HG03139 (cell line): ENCODE results near the gene MALT1.
"Not testable (repeated sequence)": the region's sequence is repeated elsewhere in the genome, so short reads cannot be mapped to it uniquely, and the experiment has no call there.

Experiments used
- ATAC-seq: cut with Tn5 transposase; IDR thresholded peaks from one replicate; pipeline ENCODE4 v1.9.1; 2021; ENCODE audit not compliant: unreplicated experiment

Gene MALT1

DNA sequence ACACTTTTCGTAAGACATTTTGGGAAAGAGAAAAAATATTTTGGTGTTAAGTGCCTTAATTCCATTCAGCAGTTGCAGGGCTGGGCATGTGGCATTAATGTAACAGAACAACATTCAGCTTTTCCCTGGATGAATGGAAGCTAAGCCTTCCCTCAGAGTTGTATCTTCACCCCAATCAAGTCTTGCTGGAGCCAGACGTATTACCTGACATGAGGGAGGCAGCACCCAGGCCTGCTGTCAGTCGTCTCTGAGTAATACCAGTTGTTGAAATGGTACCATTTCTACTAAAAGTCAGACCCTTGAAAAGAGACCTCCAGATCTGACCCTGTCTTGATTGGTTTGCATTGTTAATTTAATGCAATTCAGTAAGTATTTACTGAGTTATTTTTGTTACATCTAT lies 57.5 kb downstream of the MALT1 start:
- ATAC-seq, result no peak

- ATAC-seq, result no peak
Measured at GRCh38 chr18:58730618-58731017, 59.4 kb downstream of the MALT1 start.

DNA sequence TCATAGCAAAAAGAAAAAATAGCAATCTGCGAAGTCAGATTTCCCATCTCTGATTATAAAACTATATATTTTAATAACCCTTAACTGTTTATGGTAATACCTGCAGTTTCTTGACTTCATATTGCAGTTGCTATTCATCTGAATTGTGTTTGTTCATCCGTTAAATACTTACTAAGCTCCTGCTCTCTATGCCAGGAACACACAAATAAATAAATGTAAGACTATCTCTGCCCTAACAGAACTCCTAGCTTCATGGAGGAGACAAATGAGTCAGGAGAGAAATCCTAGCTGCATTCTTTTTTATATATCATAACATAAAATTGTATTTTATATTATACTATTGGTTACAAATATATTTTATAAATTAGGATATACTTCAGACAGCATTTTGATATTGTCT lies 61.2 kb downstream of the MALT1 start:
- ATAC-seq, result no peak

DNA sequence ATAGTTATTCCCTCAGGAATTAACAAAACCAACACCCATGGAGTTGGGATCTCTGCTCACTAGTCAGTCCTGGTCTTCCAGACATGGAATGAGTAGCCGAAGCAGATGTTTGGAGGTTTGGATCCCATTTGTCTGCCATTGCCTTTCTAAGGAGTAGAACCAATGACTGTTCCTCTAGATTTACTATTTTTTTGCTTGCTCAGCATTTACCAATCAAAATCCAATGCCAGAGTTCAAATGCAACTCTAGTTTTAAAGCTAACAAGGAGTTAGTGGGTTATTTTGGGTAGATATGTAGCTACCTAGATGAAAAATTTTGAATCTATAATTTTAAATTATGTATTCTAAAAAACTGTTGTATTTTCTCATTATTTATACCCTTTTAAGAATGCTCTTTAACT lies 62.6 kb downstream of the MALT1 start:
- no peak for ATAC-seq

DNA sequence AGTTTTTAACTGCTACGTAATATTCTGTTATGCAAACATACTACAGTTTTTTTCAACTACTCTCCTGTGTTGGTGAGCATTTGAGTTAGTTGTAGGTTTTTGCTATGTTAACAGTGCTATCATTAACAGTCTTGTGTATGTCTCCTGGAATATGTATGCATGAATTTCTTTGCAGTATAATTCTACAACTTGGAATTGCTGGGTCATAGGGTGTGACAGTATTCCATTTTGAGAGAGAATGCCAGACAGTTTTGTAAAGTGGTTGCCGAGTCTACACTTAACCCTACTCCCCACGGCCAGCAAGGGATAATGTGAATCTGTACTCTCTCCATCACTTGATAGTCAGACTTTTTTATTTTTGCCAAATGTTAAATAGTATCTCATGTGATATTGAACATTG lies 67.1 kb downstream of the MALT1 start:
- no peak for ATAC-seq

GRCh38 chr18:58745914-58746313 lies 74.6 kb downstream of the MALT1 start:
- ATAC-seq, result no peak

DNA sequence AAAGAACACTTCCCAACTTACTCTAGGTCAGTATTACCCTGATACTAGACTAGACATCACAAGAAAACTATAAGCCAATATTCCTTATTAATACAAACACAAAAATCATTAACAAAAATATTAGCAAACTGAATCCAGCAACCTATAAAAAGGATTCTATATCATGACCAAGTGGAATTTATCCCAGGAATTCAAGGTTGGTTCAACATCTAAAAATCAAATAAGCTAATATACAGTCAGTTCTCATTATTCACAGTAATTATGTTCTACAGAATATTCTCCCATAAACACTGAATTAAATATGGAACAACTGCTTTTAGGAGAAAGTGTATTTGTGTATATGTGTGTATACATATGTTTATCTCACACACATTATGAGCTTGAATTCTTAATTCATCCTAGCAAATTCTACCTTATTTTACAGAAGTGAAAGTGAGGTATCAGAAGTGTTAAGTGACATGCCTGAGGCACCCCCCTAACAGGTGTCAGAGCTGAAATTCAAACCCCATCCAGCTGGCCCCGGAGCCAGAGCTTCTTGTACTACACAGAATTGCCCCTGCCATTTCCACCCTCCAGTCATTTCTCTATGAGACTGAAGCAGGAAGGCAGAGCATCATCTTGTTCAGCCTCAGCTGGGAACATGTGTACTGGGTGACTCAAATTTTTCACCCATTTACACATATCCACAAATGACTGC lies 77.8 kb downstream of the MALT1 start:
- no peak for ATAC-seq

DNA sequence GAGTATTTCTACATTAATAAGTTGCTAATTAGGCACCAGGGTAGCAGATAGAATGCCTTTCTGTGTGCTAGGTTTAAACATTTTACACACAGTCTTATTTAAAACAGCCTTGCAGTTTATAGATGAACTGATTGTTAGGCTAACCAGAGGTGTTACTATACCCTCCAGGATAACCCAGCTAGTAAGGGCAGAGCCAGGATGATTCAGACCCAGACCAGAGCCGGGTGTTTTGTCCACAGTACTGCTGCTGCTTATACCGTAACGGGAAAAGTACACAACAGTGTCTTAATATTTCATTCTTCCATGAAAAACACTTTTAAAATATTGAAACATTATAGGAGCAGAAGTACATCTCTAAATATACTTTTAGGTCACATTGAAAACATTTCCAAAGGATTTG lies 82.7 kb downstream of the MALT1 start:
- no peak for ATAC-seq

DNA sequence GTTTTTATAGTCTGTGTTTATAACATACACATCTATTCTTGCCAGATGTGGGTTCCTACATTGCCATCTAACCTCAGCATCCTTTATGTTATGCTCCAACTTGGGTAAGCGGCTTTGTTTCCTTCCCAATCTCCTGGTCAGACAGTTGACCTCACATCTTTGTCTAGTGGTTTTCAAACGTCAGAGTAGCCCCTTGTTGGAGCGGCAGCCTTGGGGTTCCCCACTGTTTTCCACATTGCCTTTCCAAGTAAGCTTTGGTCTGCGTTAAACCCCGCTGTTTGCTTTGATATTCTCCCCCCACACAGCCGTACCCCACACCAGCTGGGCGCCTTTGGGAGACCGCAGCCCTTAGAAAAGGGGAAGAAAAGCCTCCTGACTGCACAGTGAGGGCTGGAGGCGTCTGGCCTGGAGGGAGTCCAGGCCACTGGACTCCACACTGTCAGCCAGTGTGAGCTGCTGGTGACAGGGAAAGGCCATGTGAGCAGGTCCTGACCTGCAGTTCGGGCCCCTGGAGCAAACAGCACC lies 83.3 kb downstream of the MALT1 start:
- no peak for ATAC-seq

GRCh38 chr18:58755304-58756010 lies 84.2 kb downstream of the MALT1 start:
- ATAC-seq, result no peak

DNA sequence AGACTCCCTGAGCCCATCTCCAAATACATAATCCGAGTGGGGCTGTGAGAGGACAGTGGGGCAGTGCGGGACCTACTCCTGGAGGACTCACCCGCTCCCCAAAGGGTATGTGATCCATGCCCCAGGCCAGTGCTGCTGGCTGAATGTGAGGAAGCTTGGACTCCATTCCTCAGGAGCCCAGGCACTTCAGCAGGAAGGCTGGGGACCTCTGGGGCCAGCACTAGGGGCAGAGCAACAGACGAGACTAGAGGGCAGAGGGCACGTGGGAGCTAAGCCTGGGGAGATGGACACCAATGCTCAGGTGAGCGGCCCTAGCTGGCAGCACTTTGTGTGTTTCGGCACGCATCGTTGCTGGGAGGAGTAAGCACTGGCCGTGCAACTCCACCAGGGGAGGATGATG lies 84.9 kb downstream of the MALT1 start:
- ATAC-seq, result no peak

- no peak for ATAC-seq
Measured at GRCh38 chr18:58756596-58757240, 85.5 kb downstream of the MALT1 start.

- not testable (repeated sequence) for ATAC-seq
Measured at GRCh38 chr18:58757351-58757750, 86.1 kb downstream of the MALT1 start.

GRCh38 chr18:58758046-58758445 lies 86.8 kb downstream of the MALT1 start:
- no peak for ATAC-seq

DNA sequence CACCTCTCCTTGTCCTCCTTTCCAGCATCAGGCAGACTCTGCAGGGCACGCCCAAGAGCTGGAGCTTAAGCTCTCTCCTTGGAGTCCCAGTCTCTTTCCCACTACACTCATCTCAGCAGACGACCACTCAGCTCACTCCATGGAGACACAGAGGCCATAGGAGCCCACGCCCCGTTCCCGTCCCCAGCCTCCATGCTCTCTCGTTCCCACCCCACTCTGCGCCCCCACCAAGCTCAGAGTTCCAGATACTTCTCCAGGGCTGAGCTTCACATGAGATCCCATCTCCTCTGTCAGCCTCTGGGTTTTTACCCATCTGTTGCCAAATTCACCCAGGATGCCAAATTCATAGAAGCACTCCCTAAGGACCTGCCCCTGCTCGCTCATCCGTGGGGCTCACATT lies 87.3 kb downstream of the MALT1 start:
- no peak for ATAC-seq

GRCh38 chr18:58761241-58761969 lies 90.1 kb downstream of the MALT1 start:
- ATAC-seq, result no peak

DNA sequence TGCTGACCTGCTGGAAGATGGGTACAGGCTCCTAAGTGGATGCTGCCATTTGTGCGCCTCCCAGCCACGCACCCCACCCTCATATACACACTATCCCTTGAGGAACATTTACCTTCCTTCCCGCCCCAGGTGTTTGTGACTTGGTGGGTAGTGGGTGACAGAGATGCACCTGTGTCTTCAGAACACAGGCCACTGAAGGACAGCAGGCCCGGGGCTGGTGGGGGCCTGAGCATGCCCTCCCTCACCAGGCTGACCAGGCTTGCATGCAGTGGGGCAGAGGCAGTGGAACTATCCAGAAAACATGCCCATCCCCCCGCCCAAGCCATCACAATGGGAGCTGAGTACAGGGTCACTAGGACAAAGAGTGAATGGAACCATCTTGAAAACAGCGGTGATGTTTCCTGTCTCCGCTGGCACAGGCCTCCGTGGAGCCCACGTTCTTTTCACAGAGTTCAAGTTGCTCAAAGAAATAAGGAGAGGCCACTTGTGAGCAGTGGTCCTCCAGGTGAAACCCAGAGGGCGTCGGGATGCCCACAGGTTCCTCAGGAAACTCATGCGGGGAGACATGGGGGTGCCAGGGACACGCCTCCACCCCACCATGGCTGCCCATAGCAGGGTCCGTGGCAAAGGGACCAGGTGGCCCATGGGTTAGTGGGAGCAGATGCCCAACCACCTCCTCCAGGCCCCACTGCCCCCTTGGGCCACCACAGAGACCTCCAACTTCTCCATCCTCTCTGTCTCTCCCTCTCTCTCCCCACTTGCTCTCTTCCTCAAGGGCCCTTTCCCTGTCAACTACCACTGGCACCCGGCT lies 90.9 kb downstream of the MALT1 start:
- ATAC-seq, result no peak

GRCh38 chr18:58762781-58763171 lies 91.5 kb downstream of the MALT1 start:
- no peak for ATAC-seq

DNA sequence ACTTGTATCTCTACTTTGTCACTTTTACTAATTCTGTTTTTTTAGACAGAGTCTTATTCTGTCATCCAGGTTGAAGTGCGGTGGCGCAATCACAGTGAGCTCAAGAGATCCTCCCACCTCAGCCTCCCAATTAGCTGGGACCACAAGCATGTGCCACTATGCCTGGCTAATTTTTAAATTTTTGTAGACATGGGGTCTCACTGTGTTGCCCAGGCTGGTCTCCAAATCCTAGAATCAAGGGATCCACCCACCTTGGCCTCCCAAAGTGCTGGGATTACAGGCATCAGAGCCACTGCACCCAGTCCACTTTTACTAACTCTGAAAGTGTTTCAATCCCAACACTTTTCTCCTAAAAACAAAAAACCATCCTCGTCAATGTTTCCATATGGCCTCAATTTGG lies 94.9 kb downstream of the MALT1 start:
- ATAC-seq, result no peak

DNA sequence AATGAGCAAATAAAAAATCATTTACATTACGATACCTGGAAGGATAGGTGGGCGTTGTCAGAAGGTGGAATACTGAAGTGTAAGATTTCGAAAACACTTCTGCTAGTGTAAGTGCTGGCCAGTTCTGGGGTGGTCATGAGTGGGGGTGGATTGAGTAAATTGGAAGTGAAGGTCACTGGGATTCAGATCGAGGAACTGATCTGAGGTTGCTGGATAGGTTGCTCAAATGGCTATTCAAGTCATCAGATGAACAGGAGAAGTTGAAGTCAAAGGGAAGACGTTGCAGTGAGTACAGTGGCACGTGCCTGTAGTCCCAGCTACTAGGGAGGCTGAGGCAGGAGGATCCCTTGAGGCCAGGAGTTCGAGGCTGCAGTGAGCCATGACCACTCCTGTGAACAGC lies 95.7 kb downstream of the MALT1 start:
- no peak for ATAC-seq
